Natural killer cell (primary cell): ENCODE results near the gene MARK2. TPM values are rescaled to one million over a fixed set of nuclear protein-coding genes. Genes with fewer than 3 reads are reported as not detected.

Source experiments
- ATAC-seq, 3 donors: fragments of 150-1000 bp in 2 of 3; fragments of 200-7000 bp in 1 of 3; cut with Tn5 transposase; 1 replicate in 1 of 3; 2 replicates in 2 of 3; pipeline ENCODE4 v1.10.0; 2021; ENCODE audit warnings: mild to moderate bottlenecking in 2 of 3, moderate library complexity in 2 of 3
- DNase-seq, 2 donors: peaks; one replicate each; pipeline versions ENCODE4 v3.0.0 to v3.0.0-alpha.2; 2013 to 2021; ENCODE audit warnings: mixed read lengths in 1 of 2
- H3K27ac ChIP-seq: one replicate; pipeline ENCODE4 v1.5.1; 2013; ENCODE audit warnings: mild to moderate bottlenecking, low read length
- H3K27me3 ChIP-seq: one replicate; pipeline ENCODE4 v1.6.1; 2013; ENCODE audit warnings: low read length; ENCODE audit not compliant: control insufficient read depth, insufficient read depth
- H3K36me3 ChIP-seq: one replicate; pipeline ENCODE4 v1.6.1; 2013; ENCODE audit warnings: low read length; ENCODE audit not compliant: control insufficient read depth, insufficient read depth
- H3K4me1 ChIP-seq: one replicate; pipeline ENCODE4 v1.6.1; 2013; ENCODE audit warnings: low read length; ENCODE audit not compliant: control insufficient read depth, insufficient read depth
- H3K4me3 ChIP-seq: one replicate; pipeline ENCODE4 v1.5.1; 2013; ENCODE audit warnings: low read length
- H3K9me3 ChIP-seq: one replicate; pipeline ENCODE4 v1.6.1; 2013; ENCODE audit warnings: low read length; ENCODE audit not compliant: control insufficient read depth, insufficient read depth
- H3K27ac Mint-ChIP-seq, 2 donors: one replicate each; pipeline ENCODE4 v1.8.0; 2022; ENCODE audit warnings: mild to moderate bottlenecking in 2 of 2, mixed read lengths in 2 of 2, moderate library complexity in 1 of 2
- H3K27me3 Mint-ChIP-seq, 2 donors: one replicate each; pipeline ENCODE4 v1.8.0; 2022; ENCODE audit warnings: low read depth in 2 of 2, mixed read lengths in 2 of 2
- H3K36me3 Mint-ChIP-seq: one replicate; pipeline ENCODE4 v1.8.0; 2022; ENCODE audit warnings: mixed read lengths
- H3K4me1 Mint-ChIP-seq, 2 donors: one replicate each; pipeline ENCODE4 v1.8.0; 2022; ENCODE audit warnings: mixed read lengths in 2 of 2
- H3K4me3 Mint-ChIP-seq: one replicate; pipeline ENCODE4 v1.8.0; 2022; ENCODE audit warnings: mild to moderate bottlenecking, moderate library complexity, mixed read lengths
- H3K9me3 Mint-ChIP-seq, 2 donors: one replicate each; pipeline ENCODE4 v1.8.0; 2022; ENCODE audit warnings: mixed read lengths in 2 of 2
- CTCF ChIP-seq: fragments of 200-600 bp; IDR thresholded peaks from one replicate; pipeline ENCODE4 v1.8.0; 2022; ENCODE audit warnings: antibody characterized with exemption
- WGBS: methylation state at CpG from one replicate; pipeline ENCODE4 v1.1.7; 2013; ENCODE audit warnings: missing lambda C conversion rate; ENCODE audit not compliant: insufficient coverage; 5-methylcytosine and 5-hydroxymethylcytosine counted together
- intact Hi-C: fragments of 100-400 bp; cut with micrococcal nuclease; formaldehyde crosslinking; loops from one replicate; pipeline ENCODE4 v1.14.2; 2022
- total RNA-seq, 4 donors: library from RNA; stranded (reverse); fragments of 120-200 nt in 1 of 4; gene quantifications; one replicate each; pipeline versions ENCODE4 v1.2.3 to v1.2.4, GENCODE V29; 2013 to 2022

Gene MARK2
- total RNA-seq, 3 donors from 2014 or later (not counting 1 experiment from before 2014, with no cell fraction given), result 63.8 to 88.4 (median 80.2) TPM

GRCh38 chr11:63908631-63909401, 69.9 kb downstream of the MARK2 start:
- no peaks in the 10 kb centered on the region for H3K9me3 ChIP-seq
- 92% methylated on average over 46 of the region's 46 CpGs for WGBS
- DNase-seq (no peak), ATAC-seq (no peak)
- H3K36me3 ChIP-seq, result peaks cover 53% of the 10 kb centered on the region
- H3K9me3 Mint-ChIP-seq, result no peaks in the 10 kb centered on the region
- intact Hi-C loops, result no loop called here
- no peaks in the 10 kb centered on the region for H3K4me1 ChIP-seq
- no peak for TF ChIP-seq CTCF
- H3K27ac Mint-ChIP-seq, result no peak overlapping the region
- H3K27me3 Mint-ChIP-seq, result no peaks in the 10 kb centered on the region
- peaks cover 0 to 13% of the 10 kb centered on the region in 2 donors for H3K4me1 Mint-ChIP-seq
- no peak overlapping the region for H3K4me3 Mint-ChIP-seq
- no peaks in the 10 kb centered on the region for H3K36me3 Mint-ChIP-seq
- no peak overlapping the region for H3K4me3 ChIP-seq
- H3K27me3 ChIP-seq, result no peaks in the 10 kb centered on the region
- H3K27ac ChIP-seq, result no peak overlapping the region

- no peak for TF ChIP-seq CTCF
- WGBS, result 68% methylated on average over 18 of the region's 24 CpGs
- Histone ChIP-seq H3K4me1 (no peaks in the 10 kb centered on the region), H3K36me3 (peaks cover 43% of the 10 kb centered on the region), H3K27me3 (no peaks in the 10 kb centered on the region), H3K4me3 (no peak overlapping the region), H3K27ac (no peak overlapping the region), H3K9me3 (no peaks in the 10 kb centered on the region)
- no peak overlapping the region for H3K27ac Mint-ChIP-seq
- peaks cover 0 to 12% of the 10 kb centered on the region in 2 donors for H3K4me1 Mint-ChIP-seq
- ATAC-seq (no peak), DNase-seq (no peak)
- H3K36me3 Mint-ChIP-seq, result no peaks in the 10 kb centered on the region
- H3K4me3 Mint-ChIP-seq, result no peak overlapping the region
- intact Hi-C loops, result no loop called here
- no peaks in the 10 kb centered on the region for H3K27me3 Mint-ChIP-seq
- no peaks in the 10 kb centered on the region for H3K9me3 Mint-ChIP-seq
These were observed 70.9 kb downstream of the MARK2 start for GRCh38 chr11:63909591-63910506.

GRCh38 chr11:63910675-63911074, 71.8 kb downstream of the MARK2 start:
- no peak for ATAC-seq
- Histone ChIP-seq H3K36me3 (peaks cover 36% of the 10 kb centered on the region), H3K9me3 (no peaks in the 10 kb centered on the region), H3K27me3 (peaks cover 3% of the 10 kb centered on the region), H3K4me1 (peaks cover 2% of the 10 kb centered on the region), H3K4me3 (no peak overlapping the region), H3K27ac (no peak overlapping the region)
- H3K4me3 Mint-ChIP-seq, result no peak overlapping the region
- H3K9me3 Mint-ChIP-seq, result no peaks in the 10 kb centered on the region
- 92% methylated on average over 9 of the region's 9 CpGs for WGBS
- peaks cover 0 to 16% of the 10 kb centered on the region in 2 donors for H3K4me1 Mint-ChIP-seq
- TF ChIP-seq CTCF, result no peak
- no peaks in the 10 kb centered on the region for H3K36me3 Mint-ChIP-seq
- intact Hi-C loops, result no loop called here
- DNase-seq, result no peak
- peaks cover 0 to 3% of the 10 kb centered on the region in 2 donors for H3K27me3 Mint-ChIP-seq
- no peak overlapping the region for H3K27ac Mint-ChIP-seq
